Nephron progenitor cell (in vitro differentiated cells): ENCODE data around the gene MIA2.
"Not testable (repeated sequence)": the region's sequence is repeated elsewhere in the genome, so short reads cannot be mapped to it uniquely, and the experiment has no call there.

ENCODE experiments used
- DNase-seq: peaks from one replicate; pipeline ENCODE4 v3.0.0; 2021
- H3K27ac Mint-ChIP-seq: 2 replicates; pipeline ENCODE4 v1.8.0; 2021; ENCODE audit warnings: mild to moderate bottlenecking, moderate library complexity, mixed read lengths
- H3K27me3 Mint-ChIP-seq: 2 replicates; pipeline ENCODE4 v1.8.0; 2021; ENCODE audit warnings: mild to moderate bottlenecking, low read depth, mixed read lengths; ENCODE audit not compliant: poor library complexity
- H3K36me3 Mint-ChIP-seq: 2 replicates; pipeline ENCODE4 v1.8.0; 2021; ENCODE audit warnings: low read depth, mixed read lengths
- H3K4me1 Mint-ChIP-seq: 2 replicates; pipeline ENCODE4 v1.8.0; 2021; ENCODE audit warnings: mixed read lengths
- H3K4me3 Mint-ChIP-seq: 2 replicates; pipeline ENCODE4 v1.8.0; 2021; ENCODE audit warnings: mild to moderate bottlenecking, moderate library complexity, mixed read lengths
- H3K9me3 Mint-ChIP-seq: 2 replicates; pipeline ENCODE4 v1.8.0; 2021; ENCODE audit warnings: mild to moderate bottlenecking, moderate library complexity, mixed read lengths
- CTCF ChIP-seq: fragments of 200-600 bp; sonication (generic); IDR thresholded peaks from 2 replicates; pipeline ENCODE4 v1.5.0; 2021; ENCODE audit warnings: antibody characterized with exemption

The MIA2 gene

DNA sequence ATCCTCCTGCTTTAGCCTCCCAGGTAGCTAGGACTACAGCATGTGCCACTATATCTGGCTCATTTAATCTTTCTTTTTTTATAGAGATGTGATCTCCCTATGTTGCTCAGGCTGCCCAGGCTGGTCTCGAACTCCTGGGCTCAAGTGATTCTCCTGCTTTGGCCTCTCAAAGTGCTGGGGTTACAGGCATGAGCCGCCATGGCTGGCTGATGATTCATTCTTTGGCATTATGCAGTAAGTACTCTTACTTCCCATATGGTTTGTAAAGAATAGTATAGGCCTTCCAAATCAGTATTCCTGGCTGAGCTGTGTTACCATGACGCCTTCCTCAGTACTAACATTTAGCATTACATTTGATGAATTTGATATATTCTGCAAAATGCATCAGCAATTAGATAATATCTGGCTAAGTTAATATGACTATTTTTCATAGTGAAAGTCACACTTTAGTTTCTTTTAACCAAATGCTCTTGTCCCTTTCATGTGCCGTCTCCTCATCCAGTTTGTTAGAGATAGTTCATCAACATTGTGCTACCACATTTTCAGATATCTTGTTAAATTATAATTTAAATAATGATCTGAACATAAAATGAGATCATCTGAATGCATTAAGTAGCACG is 3.2 kb upstream of the MIA2 start:
- Mint-ChIP-seq H3K36me3 (no peaks in the 10 kb centered on the region), H3K4me3 (no peak overlapping the region), H3K4me1 (no peaks in the 10 kb centered on the region), H3K27ac (no peak overlapping the region), H3K9me3 (no peaks in the 10 kb centered on the region), H3K27me3 (peaks cover 5% of the 10 kb centered on the region)
- no peak for DNase-seq
- no peak for TF ChIP-seq CTCF

DNA sequence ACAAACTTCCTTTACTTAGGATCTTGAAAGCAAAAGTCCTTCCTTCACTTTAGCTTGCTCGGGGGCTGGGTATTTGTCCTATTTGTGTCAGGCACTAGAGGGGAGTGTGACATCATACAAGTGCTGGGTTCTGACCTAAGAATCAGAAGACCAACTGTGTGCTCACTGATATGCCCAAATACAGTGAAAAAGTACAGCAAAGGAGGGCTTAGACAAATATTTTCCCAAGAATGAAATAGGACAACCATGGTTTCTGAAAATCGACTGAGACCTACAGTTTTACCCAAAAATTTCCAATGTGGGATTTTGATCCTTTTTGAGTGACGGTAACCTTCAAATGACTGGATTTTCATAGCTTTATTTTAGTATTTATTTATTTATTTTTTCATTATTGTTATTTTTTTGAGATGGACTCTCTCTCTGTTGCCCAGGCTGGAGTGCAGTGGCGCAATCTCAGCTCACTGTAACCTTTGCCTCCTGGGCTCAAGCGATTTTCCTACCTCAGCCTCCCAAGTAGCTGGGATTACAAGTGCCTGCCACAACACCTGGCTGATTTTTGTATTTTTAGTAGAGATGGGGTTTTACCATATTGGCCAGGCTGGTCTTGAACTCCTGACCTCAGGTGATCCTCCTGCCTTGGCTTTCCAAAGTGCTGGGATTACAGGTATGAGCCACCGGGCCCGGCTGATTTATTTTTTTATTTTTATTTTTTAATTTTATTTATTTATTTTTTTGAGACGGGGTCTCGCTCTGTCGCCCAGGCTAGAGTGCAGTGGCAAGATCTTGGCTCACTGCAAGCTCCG is 1.8 kb upstream of the MIA2 start:
- H3K36me3 Mint-ChIP-seq, H3K27me3 Mint-ChIP-seq, H3K4me1 Mint-ChIP-seq, DNase-seq, H3K9me3 Mint-ChIP-seq, H3K4me3 Mint-ChIP-seq: not testable (repeated sequence)
- H3K27ac Mint-ChIP-seq: peak overlapping the region; percentile 39

DNA sequence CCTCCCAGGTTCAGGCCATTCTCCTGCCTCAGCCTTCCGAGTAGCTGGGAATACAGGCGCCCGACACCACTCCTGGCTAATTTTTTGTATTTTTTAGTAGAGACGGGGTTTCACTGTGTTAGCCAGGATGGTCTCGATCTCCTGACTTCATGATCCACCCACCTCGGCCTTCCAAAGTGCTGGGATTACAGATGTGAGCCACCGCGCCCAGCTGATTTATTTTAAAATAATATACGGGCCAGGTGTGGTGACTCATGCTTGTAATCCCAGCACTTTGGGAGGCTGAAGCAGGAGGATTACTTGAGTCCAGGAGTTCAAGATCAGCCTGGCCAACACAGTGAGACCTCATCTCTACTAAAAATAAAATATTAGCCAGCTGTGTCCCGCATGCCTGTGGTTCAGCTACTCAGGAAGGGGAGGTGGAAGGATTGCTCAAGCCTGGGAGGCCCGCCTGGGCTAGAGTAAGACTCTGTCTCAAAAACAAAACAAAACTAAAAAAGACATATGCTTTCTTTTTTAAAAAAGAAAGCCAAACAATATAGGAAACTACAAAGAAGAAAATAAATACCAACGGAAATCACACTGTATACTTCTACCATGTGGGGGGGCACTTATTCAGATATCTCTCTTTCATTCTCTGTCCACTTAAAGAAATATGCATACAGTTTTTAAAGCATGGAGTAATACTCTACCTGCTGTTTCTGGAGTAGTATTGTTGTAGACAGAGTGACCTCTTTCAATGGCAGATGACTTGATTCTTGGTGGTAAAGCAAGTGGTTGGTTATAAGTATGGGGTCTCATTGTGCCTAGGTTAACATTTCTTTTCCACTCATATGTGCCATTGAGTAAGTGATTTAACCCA is 930 bp upstream of the MIA2 start:
- H3K27me3 Mint-ChIP-seq: peaks cover 5% of the 10 kb centered on the region
- TF ChIP-seq CTCF: no peak
- H3K27ac Mint-ChIP-seq: no peak overlapping the region
- H3K4me1 Mint-ChIP-seq: no peaks in the 10 kb centered on the region
- no peaks in the 10 kb centered on the region for H3K9me3 Mint-ChIP-seq
- H3K4me3 Mint-ChIP-seq: no peak overlapping the region
- DNase-seq: no peak
- no peaks in the 10 kb centered on the region for H3K36me3 Mint-ChIP-seq

GRCh38 chr14:39234986-39235385 is 1.3 kb downstream of the MIA2 start:
- not testable (repeated sequence) for H3K4me3 Mint-ChIP-seq, H3K4me1 Mint-ChIP-seq, DNase-seq, H3K9me3 Mint-ChIP-seq, H3K36me3 Mint-ChIP-seq, H3K27ac Mint-ChIP-seq, H3K27me3 Mint-ChIP-seq

DNA sequence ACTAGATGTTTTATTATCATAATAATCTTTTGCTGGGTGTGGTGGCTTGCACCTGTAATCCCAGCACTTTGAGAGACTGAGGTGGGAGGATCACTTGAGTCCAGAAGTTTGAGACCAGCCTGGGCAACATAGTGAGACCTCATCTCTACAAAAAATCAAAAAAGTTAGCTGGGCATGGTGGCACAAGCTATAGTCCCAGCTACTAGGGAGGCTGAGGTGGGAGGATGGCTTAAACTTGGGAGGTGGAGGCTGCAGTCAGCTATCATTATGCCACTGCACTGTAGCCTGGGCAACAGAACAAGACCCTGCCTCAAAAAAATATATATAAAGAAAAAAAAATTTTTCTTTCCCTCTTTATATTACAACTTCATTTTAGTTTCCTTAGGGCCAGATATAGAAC is 1.8 kb downstream of the MIA2 start:
- not testable (repeated sequence) for H3K4me1 Mint-ChIP-seq, H3K9me3 Mint-ChIP-seq, H3K27ac Mint-ChIP-seq, DNase-seq, H3K27me3 Mint-ChIP-seq, H3K4me3 Mint-ChIP-seq, H3K36me3 Mint-ChIP-seq

DNA sequence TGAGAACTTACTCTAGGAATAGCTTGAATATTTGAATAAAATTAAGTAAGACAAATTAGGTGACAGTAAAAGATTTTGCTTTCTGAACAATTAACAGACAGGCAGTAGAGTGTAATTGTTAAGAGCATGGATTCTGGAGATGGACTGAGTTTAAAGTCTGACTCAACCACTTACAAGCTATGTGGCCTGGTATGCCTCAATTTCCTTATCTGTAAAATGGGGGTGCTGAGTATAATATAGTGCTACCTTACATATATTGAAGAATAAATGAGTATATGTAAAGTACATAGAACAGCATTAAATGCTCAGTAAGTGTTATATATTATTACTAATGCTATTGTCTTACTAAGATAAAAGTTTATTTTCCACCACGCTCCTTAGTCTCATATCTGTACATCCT is 7.1 kb downstream of the MIA2 start:
- TF ChIP-seq CTCF: no peak

GRCh38 chr14:39241637-39242036 is 7.9 kb downstream of the MIA2 start:
- H3K4me1 Mint-ChIP-seq: no peaks in the 10 kb centered on the region
- H3K27ac Mint-ChIP-seq: no peak overlapping the region
- no peaks in the 10 kb centered on the region for H3K9me3 Mint-ChIP-seq
- no peak overlapping the region for H3K4me3 Mint-ChIP-seq
- TF ChIP-seq CTCF: no peak
- H3K36me3 Mint-ChIP-seq: no peaks in the 10 kb centered on the region
- no peaks in the 10 kb centered on the region for H3K27me3 Mint-ChIP-seq
- DNase-seq: no peak

More for the DNA sequence above, 7.1 kb downstream of the MIA2 start:
- Mint-ChIP-seq H3K27me3 (no peaks in the 10 kb centered on the region), H3K9me3 (no peaks in the 10 kb centered on the region), H3K4me1 (no peaks in the 10 kb centered on the region), H3K36me3 (no peaks in the 10 kb centered on the region), H3K4me3 (no peak overlapping the region), H3K27ac (no peak overlapping the region)
- DNase-seq: no peak
